SKM-1 treated with dmso at 0.1 percent for 144 hours (cell line): ENCODE data around the gene MARCHF4.
A peak's percentile ranks its signal among the peaks of the same experiment; 100 is the strongest.
"Not testable (repeated sequence)": the region's sequence is repeated elsewhere in the genome, so short reads cannot be mapped to it uniquely, and the experiment has no call there.

ENCODE experiments used
- DNase-seq: peaks from one replicate; lab custom pipeline; 2025; ENCODE audit not compliant: unreplicated experiment; lab: John Stamatoyannopoulos, UW

Gene MARCHF4

GRCh38 chr2:216392945-216393840 is 20.9 kb upstream of the MARCHF4 start:
- no peak for DNase-seq

- DNase-seq: no peak
These were observed 19.8 kb upstream of the MARCHF4 start for GRCh38 chr2:216392018-216392562.

- DNase-seq: no peak
These were observed 19.1 kb upstream of the MARCHF4 start for GRCh38 chr2:216391401-216391800.

- DNase-seq: peak; percentile 14
These were observed 17.3 kb upstream of the MARCHF4 start for GRCh38 chr2:216389570-216389969.

GRCh38 chr2:216388046-216388884 is 16.0 kb upstream of the MARCHF4 start:
- DNase-seq: no peak

- DNase-seq: no peak
These were observed 15.0 kb upstream of the MARCHF4 start for GRCh38 chr2:216387262-216387661.

- no peak for DNase-seq
These were observed 13.2 kb upstream of the MARCHF4 start for GRCh38 chr2:216385478-216385877.

GRCh38 chr2:216384409-216384808 is 12.1 kb upstream of the MARCHF4 start:
- DNase-seq: not testable (repeated sequence)

- DNase-seq: no peak
These were observed 7.7 kb upstream of the MARCHF4 start for GRCh38 chr2:216379977-216380376.

- no peak for DNase-seq
These were observed 3.0 kb upstream of the MARCHF4 start for GRCh38 chr2:216375286-216375685.

- DNase-seq: no peak
These were observed 1.6 kb upstream of the MARCHF4 start for GRCh38 chr2:216373896-216374295.

- no peak for DNase-seq
These were observed 543 bp upstream of the MARCHF4 start for GRCh38 chr2:216372761-216373291.

GRCh38 chr2:216370961-216371712 is 1.1 kb downstream of the MARCHF4 start:
- DNase-seq: no peak

GRCh38 chr2:216369821-216370220 is 2.5 kb downstream of the MARCHF4 start:
- no peak for DNase-seq

GRCh38 chr2:216366777-216367471 is 5.4 kb downstream of the MARCHF4 start:
- no peak for DNase-seq

GRCh38 chr2:216365518-216365917 is 6.8 kb downstream of the MARCHF4 start:
- DNase-seq: no peak

- DNase-seq: no peak
These were observed 9.1 kb downstream of the MARCHF4 start for GRCh38 chr2:216363221-216363620.

- no peak for DNase-seq
These were observed 9.6 kb downstream of the MARCHF4 start for GRCh38 chr2:216362730-216363129.

- DNase-seq: no peak
These were observed 16.6 kb downstream of the MARCHF4 start for GRCh38 chr2:216355711-216356110.

GRCh38 chr2:216354306-216354705 is 18.0 kb downstream of the MARCHF4 start:
- DNase-seq: no peak
